ENCODE data around the gene TMEM132C.

DNA sequence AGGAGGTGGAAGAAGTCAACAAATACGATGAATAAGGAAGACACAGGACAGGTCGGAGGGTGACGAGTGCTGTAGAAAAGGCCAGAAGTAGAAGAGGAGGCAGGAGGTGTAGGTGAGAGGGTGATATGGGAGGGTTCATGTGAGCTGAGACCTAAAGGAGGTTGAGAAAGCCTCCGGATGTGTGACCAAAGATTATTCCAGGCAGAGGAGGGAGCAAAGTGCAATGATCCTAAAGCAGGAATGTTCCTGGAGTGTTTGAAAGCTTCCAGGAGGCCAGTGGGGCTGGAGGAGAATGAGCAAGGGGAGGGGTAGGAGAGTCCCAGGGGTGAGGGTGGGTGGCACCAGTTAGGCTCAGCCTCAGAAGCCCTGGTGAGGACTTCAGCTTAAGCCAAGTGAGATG, 340.0 kb downstream of the TMEM132C start:
- TF ChIP-seq RNF2 (IDR thresholded peaks at IDR 0.05; ENCODE audit: borderline replicate concordance, low read depth, low read length, missing control alignments, poor library complexity, severe bottlenecking) (no peak), POLR2AphosphoS5 (IDR thresholded peaks at IDR 0.05; ENCODE audit: low read depth, low read length) (no peak)
